ENCODE results near the gene HOXA9.
A peak's percentile ranks its signal among the peaks of the same experiment; 100 is the strongest.

HOXA9 gene

DNA sequence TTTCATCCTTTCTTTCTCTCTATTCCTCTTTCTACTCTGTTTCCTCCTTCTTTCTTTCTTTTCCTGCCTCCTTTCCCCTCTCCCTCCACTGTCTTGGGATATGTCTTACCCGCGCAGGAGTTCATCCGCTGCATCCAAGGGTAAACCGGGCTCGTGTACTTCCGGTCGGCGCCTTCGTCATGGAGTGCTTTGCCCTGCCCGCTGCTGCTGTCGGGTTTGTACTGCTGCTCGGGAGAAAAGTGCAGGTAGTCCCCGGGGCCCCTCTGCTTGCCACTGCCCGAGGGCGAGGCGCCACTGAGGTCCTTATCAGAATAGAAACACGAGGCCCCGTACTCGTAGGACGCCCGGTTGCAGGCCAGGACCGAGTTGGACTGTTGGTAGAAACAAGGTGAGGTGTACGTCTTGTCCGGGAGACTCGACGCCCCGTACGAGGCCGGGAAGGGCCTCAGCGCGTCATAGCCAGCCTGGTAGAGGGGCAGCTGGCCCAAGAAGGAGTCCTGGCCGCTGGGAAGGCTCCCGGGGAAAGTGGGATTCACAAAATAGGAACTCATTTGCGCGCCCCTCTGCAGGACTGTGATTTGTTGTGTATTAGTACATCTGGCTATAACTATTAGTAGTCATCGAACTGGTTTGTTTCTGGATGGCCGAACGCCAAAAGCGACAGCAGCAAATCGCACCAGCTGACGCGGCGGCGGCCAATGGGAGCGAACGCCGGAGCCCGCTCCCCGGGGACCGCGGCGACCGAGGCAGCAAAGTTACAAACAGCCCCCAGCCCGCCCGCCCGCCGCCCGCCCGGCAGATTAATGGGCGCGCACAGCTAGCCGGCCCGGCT lies 17.9 kb downstream of the HOXA9 start, which contains the start of gene HOXA6 (continued):
- 0 out of 2 replicates have a peak, but pooled peaks have one; percentile 23 for TF ChIP-seq ZNF10 (tag by site-specific recombination; IDR thresholded peaks at IDR 0.05)
- TF ChIP-seq ZNF114 (tag by site-specific recombination; IDR thresholded peaks at IDR 0.05): no peak
- peak; percentile 91 for TF ChIP-seq ZNF366 (tag by site-specific recombination; conservative IDR thresholded peaks at IDR 0.05)
- peak; percentile 74 for TF ChIP-seq ZNF629 (tag by site-specific recombination; IDR thresholded peaks at IDR 0.05)
- TF ChIP-seq, protein P1, sequence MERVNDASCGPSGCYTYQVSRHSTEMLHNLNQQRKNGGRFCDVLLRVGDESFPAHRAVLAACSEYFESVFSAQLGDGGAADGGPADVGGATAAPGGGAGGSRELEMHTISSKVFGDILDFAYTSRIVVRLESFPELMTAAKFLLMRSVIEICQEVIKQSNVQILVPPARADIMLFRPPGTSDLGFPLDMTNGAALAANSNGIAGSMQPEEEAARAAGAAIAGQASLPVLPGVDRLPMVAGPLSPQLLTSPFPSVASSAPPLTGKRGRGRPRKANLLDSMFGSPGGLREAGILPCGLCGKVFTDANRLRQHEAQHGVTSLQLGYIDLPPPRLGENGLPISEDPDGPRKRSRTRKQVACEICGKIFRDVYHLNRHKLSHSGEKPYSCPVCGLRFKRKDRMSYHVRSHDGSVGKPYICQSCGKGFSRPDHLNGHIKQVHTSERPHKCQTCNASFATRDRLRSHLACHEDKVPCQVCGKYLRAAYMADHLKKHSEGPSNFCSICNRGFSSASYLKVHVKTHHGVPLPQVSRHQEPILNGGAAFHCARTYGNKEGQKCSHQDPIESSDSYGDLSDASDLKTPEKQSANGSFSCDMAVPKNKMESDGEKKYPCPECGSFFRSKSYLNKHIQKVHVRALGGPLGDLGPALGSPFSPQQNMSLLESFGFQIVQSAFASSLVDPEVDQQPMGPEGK (tag by site-specific recombination; IDR thresholded peaks at IDR 0.05): no peak; the same call in 1 of the 2 replicates
- TF ChIP-seq ZNF549 (tag by site-specific recombination; IDR thresholded peaks at IDR 0.05): no peak
- TF ChIP-seq ZNF211 (tag by site-specific recombination; IDR thresholded peaks at IDR 0.05; ENCODE audit: low read depth): no peak
- peak; percentile 51 for TF ChIP-seq ZBTB8A (tag by site-specific recombination; IDR thresholded peaks at IDR 0.05)
- peak; percentile 31; the same call in 1 of the 2 replicates for TF ChIP-seq IKZF3 (tag by site-specific recombination; IDR thresholded peaks at IDR 0.05)
- no peak for TF ChIP-seq GLIS2 (tag by site-specific recombination; IDR thresholded peaks at IDR 0.05)
- TF ChIP-seq ZNF2 (tag by site-specific recombination; IDR thresholded peaks at IDR 0.05): peak; percentile 9; the same call in 1 of the 2 replicates

DNA sequence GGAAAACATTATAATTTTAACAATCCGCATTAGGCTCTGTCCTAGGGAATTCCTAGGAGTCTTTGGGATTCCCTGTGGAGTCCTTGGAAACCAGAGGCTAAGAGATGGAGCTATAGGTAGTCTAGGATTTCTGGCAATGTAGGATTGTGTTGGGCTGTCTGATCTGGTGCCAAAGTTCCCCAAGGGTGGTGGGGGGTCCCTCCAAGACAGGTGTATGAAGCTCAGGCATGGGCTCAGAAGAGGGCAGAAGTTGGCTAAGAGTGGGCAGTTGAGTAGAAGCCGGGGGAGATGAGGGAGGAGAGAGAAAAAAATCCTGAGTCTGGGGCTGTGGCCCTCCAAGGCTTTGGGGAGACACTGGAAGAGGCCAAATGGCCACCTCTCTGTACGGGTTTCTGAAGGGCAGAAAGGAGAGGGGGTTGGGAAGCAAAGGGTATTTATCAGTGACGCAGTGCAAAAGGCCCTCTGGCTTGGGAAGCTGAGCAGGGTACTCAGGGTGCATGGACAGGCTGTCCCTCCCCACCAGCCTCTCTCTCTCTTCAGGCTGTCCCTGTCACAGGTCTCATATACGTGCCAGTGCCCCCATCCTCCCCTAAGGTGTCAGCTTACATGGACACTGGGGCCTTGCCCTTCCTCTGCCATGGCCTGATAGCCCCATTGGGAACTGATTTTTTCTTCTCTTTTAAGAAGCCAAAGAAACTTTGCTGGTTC lies 18.7 kb downstream of the HOXA9 start:
- Histone ChIP-seq H3K4me3 (ENCODE audit: low read depth, low read length) (peak overlapping the region; percentile 59; the same call in 1 of the 2 replicates), H3K36me3 (ENCODE audit: control insufficient read depth in 2 of 2, insufficient read depth in 1 of 2, low read length in 2 of 2) (peaks cover 0 to 67% of the 10 kb centered on the region in 2 experiments; a peak in 2 of 3 replicates), H3K9me3 (ENCODE audit: control insufficient read depth, insufficient read depth, low read depth, low read length) (no peaks in the 10 kb centered on the region), H3K4me1 (ENCODE audit: control insufficient read depth, insufficient read depth, low read length) (peaks cover 18% of the 10 kb centered on the region), H3K27ac (ENCODE audit: extremely low read depth, low read depth, low read length) (peak overlapping the region; percentile 99)
- ChIA-PET POLR2A (interaction anchor here (1.6 to 5.6 kb wide), 3 partner anchors 16 to 33 kb away, joined by 3 to 42 read pairs (median 10); no protein-coding TSS in a partner anchor), CTCF (interaction anchor here (0.5 to 4.1 kb wide), 4 partner anchors 16 to 1147 kb away, joined by 3 to 34 read pairs (median 4); partner anchors contain the start of gene HOXA4)
- no peak for TF ChIP-seq ZNF600 (tag by site-specific recombination; IDR thresholded peaks at IDR 0.05)
- TF ChIP-seq GLIS2 (tag by site-specific recombination; IDR thresholded peaks at IDR 0.05): peak; percentile 43; the same call in 1 of the 2 replicates
- TF ChIP-seq ZFP37 (tag by site-specific recombination; IDR thresholded peaks at IDR 0.05): 0 out of 2 replicates have a peak, but pooled peaks have one; percentile 43
- no peak for TF ChIP-seq ZXDB (tag by site-specific recombination; IDR thresholded peaks at IDR 0.05)
- TF ChIP-seq ZSCAN16 (tag by site-specific recombination; IDR thresholded peaks at IDR 0.05): no peak
- peak; percentile 9 for TF ChIP-seq ZBTB20 (tag by site-specific recombination; IDR thresholded peaks at IDR 0.05)
- TF ChIP-seq, protein P2, sequence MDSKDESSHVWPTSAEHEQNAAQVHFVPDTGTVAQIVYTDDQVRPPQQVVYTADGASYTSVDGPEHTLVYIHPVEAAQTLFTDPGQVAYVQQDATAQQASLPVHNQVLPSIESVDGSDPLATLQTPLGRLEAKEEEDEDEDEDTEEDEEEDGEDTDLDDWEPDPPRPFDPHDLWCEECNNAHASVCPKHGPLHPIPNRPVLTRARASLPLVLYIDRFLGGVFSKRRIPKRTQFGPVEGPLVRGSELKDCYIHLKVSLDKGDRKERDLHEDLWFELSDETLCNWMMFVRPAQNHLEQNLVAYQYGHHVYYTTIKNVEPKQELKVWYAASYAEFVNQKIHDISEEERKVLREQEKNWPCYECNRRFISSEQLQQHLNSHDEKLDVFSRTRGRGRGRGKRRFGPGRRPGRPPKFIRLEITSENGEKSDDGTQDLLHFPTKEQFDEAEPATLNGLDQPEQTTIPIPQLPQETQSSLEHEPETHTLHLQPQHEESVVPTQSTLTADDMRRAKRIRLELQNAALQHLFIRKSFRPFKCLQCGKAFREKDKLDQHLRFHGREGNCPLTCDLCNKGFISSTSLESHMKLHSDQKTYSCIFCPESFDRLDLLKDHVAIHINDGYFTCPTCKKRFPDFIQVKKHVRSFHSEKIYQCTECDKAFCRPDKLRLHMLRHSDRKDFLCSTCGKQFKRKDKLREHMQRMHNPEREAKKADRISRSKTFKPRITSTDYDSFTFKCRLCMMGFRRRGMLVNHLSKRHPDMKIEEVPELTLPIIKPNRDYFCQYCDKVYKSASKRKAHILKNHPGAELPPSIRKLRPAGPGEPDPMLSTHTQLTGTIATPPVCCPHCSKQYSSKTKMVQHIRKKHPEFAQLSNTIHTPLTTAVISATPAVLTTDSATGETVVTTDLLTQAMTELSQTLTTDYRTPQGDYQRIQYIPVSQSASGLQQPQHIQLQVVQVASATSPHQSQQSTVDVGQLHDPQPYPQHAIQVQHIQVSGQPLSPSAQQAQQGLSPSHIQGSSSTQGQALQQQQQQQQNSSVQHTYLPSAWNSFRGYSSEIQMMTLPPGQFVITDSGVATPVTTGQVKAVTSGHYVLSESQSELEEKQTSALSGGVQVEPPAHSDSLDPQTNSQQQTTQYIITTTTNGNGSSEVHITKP (tag by site-specific recombination; IDR thresholded peaks at IDR 0.05): peak; percentile 69
- TF ChIP-seq, protein P1 (tag by site-specific recombination; IDR thresholded peaks at IDR 0.05): peak; percentile 77; the same call in 1 of the 2 replicates
- TF ChIP-seq IKZF3 (tag by site-specific recombination; IDR thresholded peaks at IDR 0.05): peak; percentile 69; the same call in 1 of the 2 replicates
- no peak for TF ChIP-seq ZNF624 (tag by site-specific recombination; IDR thresholded peaks at IDR 0.05)
- TF ChIP-seq KLF7 (tag by site-specific recombination; IDR thresholded peaks at IDR 0.05; ENCODE audit: borderline replicate concordance): 0 out of 2 replicates have a peak, but pooled peaks have one; percentile 27
- TF ChIP-seq ZNF341 (tag by site-specific recombination; IDR thresholded peaks at IDR 0.05; ENCODE audit: low read depth): peak; percentile 64
- peak; percentile 76 for TF ChIP-seq WT1 (tag by site-specific recombination; IDR thresholded peaks at IDR 0.05)
- TF ChIP-seq ZSCAN30 (tag by site-specific recombination; IDR thresholded peaks at IDR 0.05): 0 out of 2 replicates have a peak, but pooled peaks have one; percentile 4
